Measurements from ENCODE around the gene MAB21L4.

Gene MAB21L4

DNA sequence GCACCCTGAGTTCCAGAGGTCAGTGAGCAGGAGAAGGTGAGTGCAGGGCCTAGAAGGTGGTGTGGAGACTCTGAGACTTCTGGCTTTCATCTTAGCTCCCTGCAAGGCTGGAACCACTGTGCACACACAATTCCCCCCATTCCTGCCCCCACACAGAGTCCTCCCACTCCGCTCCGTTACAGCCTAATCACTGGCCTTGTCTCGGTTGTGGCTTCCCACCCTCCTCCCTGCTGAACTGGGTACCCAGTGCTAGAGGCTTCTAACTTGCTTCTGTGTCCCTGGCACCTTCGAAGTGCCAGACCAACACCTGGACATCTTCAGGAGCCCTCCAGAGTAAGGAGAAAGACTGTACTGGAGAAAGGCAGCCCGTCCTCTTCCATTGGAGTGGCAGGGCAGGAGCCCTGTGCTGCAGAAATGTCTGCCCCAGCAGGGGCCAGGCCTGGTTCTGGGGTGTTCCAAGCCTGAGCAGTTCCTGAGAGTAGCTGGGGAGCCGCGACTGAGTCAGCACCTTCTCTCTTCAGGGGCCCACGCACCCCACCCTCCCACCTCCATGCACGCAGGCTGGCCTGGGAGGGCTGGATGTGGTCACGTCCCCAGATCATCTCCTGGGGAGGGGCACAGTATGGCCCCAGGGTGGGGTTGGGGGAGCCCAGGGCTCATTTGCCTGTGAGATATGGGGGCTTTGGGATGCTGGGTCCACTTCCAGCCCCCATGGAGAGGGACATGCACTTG, 33.6 kb upstream of the MAB21L4 start:
- no peak for DNase-seq (ENCODE audit: low spot score)
- in situ Hi-C loops (cut with MboI; ENCODE audit: low sequenced_read_pairs, unreplicated experiment), result no loop called here
- TF ChIP-seq, protein P1, sequence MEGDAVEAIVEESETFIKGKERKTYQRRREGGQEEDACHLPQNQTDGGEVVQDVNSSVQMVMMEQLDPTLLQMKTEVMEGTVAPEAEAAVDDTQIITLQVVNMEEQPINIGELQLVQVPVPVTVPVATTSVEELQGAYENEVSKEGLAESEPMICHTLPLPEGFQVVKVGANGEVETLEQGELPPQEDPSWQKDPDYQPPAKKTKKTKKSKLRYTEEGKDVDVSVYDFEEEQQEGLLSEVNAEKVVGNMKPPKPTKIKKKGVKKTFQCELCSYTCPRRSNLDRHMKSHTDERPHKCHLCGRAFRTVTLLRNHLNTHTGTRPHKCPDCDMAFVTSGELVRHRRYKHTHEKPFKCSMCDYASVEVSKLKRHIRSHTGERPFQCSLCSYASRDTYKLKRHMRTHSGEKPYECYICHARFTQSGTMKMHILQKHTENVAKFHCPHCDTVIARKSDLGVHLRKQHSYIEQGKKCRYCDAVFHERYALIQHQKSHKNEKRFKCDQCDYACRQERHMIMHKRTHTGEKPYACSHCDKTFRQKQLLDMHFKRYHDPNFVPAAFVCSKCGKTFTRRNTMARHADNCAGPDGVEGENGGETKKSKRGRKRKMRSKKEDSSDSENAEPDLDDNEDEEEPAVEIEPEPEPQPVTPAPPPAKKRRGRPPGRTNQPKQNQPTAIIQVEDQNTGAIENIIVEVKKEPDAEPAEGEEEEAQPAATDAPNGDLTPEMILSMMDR (IDR thresholded peaks at IDR 0.05; ENCODE audit: borderline replicate concordance, control extremely low read depth, extremely low read depth, insufficient read depth, missing control alignments), result no peak

DNA sequence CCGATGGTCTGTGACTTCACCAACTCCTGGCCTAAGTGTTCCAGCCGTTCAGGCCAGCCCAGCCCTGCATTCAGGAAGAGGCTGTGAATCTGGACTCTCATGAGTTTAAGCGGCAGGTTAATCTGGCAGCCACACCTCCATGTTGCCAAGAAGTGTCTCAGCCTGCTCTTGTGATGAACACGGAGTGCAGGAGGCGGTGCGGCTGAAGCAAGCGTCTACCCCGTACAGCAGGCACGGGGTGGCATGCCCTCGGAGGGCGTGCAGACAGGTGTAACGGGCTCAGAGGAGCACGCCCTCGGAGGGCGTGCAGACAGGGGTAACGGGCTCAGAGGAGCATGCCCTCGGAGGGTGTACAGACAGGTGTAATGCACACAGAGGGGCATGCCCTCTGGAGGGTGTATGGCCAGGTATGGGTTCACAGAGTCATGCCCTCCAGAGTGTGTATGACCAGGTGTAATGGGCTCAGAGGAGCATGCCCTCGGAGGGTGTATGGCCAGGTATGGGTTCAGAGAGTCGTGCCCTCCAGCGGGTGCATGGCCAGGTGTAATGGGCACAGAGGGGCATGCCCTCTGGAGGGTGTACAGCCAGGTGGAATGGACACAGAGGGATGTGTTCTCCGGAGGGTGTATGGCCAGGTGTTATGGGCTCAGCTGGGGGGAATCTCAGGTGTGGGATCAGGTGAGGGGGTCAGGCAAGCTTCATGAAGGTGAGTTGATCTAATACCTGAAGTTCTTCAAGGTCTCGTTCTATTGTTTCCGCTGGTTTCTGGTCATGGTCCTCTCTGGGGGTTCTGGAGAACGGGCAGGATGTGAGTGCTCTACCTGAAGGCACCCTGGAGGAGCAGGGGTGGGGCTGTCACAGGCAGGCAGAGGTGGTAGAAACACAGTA, 32.8 kb upstream of the MAB21L4 start:
- no peak for DNase-seq (ENCODE audit: low spot score)
- in situ Hi-C loops (cut with MboI; ENCODE audit: low sequenced_read_pairs, unreplicated experiment), result no loop called here
- TF ChIP-seq, protein P1 (IDR thresholded peaks at IDR 0.05; ENCODE audit: borderline replicate concordance, control extremely low read depth, extremely low read depth, insufficient read depth, missing control alignments), result no peak

DNA sequence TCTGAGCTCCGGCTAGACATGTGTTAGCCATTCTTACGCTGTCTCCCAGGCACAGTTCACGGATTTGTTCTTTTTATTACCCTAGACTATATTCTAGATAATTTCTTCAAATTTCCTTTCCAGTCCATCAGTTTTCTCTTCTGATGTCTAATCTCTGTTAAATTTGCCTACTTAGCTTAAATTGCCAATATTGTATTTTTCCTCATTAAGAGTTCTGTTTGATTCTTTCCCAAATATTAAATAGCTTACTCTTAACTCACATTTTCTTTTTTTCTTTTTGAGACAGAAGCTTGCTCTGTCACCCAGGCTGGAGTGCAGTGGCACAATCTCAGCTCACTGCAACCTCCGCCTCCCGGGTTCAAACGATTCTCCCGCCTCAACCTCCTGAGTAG, 31.4 kb upstream of the MAB21L4 start:
- DNase-seq (ENCODE audit: low spot score), result no peak
- in situ Hi-C loops (cut with MboI; ENCODE audit: low sequenced_read_pairs, unreplicated experiment), result no loop called here
- TF ChIP-seq, protein P1 (IDR thresholded peaks at IDR 0.05; ENCODE audit: borderline replicate concordance, control extremely low read depth, extremely low read depth, insufficient read depth, missing control alignments), result no peak

DNA sequence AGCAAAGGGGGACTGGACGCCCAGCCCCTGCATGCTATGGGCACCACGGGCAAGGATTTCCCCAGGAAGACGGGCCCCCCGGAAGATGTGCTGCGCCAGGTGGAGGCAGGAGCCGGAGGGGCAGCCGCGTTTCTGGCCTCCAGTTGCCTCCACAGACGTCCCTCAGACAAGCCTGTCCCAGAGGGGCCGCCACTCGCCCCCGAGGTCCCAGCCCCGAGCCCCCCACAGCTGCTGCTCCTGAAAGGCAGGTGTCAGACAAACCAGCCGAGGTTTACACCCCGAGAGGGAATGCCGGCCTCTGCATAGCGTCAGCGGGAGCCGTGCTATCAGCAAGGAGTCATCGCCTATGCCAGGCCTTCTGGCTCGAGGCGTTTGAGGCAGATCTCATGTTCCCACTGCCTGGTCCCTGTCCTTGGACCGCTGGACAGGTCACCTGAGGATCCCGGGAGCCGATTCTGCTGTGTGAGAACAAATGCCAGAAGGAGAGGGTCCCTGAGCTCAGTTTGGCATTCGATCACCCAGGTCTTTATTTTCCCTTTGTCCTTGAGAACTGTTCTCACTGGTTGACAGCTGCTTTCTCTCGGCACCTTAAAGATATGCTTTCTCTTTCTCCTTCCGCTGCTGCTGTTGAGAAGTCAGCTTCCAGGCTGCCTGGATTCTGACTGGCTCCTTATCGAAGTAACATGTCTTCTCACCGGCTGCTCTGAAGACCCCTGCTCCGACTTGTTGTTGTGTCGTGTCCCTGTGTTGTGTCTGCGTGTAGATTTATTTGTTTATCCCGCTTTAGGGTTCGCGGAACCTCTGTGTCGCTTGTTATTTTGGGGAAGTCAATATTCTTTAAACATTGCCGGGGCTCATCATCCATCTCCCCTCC, 30.8 kb upstream of the MAB21L4 start:
- TF ChIP-seq, protein P1 (IDR thresholded peaks at IDR 0.05; ENCODE audit: borderline replicate concordance, control extremely low read depth, extremely low read depth, insufficient read depth, missing control alignments), result no peak
- in situ Hi-C loops (cut with MboI; ENCODE audit: low sequenced_read_pairs, unreplicated experiment), result no loop called here
- DNase-seq (ENCODE audit: low spot score), result no peak

DNA sequence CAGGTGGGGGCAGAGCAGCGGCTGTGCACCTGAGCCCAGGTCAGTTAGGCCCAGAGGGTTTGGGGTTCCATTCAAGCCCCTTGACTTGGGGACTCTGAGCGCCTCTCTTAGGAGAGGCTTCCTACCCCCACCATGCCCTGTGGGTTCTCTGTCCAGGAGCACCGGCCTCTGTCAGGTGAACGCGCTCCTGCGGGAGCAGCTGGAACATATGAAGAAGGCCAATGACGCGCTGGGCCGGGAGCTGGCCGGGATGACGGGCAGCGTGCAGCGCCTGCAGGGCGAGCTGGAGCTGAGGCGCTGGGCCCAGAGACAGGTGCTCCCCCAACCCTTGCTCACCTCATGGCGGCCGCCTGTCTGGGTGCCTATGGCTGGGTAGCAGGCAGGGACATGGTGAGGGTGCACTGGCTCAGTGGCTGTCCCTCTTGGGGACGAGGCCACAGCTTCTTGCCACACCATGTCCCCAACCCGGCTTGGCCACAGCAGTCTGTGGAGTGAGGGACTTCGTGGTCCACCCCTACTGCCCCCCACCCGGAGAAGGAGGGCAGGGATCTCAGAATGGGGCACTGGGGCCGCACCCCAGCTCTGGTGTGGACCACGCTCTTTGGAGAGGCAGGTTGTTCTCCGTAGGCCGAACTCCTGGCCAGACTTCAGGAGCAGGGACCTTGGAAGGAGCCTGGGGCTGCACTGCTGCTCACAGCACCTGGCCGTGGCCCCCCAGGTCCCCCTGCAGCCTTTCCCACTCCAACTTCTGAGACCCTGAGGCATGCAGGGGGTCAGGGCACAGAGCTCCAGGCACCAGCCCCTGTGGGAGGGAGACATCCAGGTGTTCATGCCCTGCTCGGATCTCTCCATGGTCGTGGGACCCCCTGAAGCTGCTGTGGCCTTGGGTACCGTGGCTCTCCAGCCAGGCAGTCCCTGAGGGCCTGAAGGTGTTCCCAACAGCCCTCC, 29.9 kb upstream of the MAB21L4 start:
- in situ Hi-C loops (cut with MboI; ENCODE audit: low sequenced_read_pairs, unreplicated experiment), result no loop called here
- DNase-seq (ENCODE audit: low spot score), result no peak
- TF ChIP-seq, protein P1 (IDR thresholded peaks at IDR 0.05; ENCODE audit: borderline replicate concordance, control extremely low read depth, extremely low read depth, insufficient read depth, missing control alignments), result no peak
